Neuronal stem cell (in vitro differentiated cells): ENCODE measurements around the gene ACSM6.

Experiments used
- DNase-seq: peaks from one replicate; pipeline ENCODE4 v3.0.0-alpha.2; 2013; ENCODE audit warnings: low spot score
- H2AFZ ChIP-seq: one replicate; pipeline ENCODE4 v1.6.1; 2013; ENCODE audit warnings: mild to moderate bottlenecking, low read length, inconsistent platforms
- H2AK5ac ChIP-seq: 2 replicates; pipeline ENCODE4 v1.6.1; 2013; ENCODE audit warnings: low read depth, mild to moderate bottlenecking, inconsistent platforms, low read length, moderate library complexity, mixed read lengths
- H2BK120ac ChIP-seq: 2 replicates; pipeline ENCODE4 v1.6.1; 2013; ENCODE audit warnings: low read depth, mild to moderate bottlenecking, inconsistent platforms, low read length, moderate library complexity, mixed read lengths
- H2BK12ac ChIP-seq: one replicate; pipeline ENCODE4 v1.6.1; 2013; ENCODE audit warnings: low read length, inconsistent platforms
- H2BK15ac ChIP-seq: 2 replicates; pipeline ENCODE4 v1.6.1; 2013; ENCODE audit warnings: mild to moderate bottlenecking, low read length, inconsistent platforms, mixed read lengths
- H2BK5ac ChIP-seq: one replicate; pipeline ENCODE4 v1.6.1; 2013; ENCODE audit warnings: inconsistent platforms, mild to moderate bottlenecking, low read length, moderate library complexity
- H3K14ac ChIP-seq: one replicate; pipeline ENCODE4 v1.6.1; 2013; ENCODE audit warnings: low read length, inconsistent platforms
- H3K18ac ChIP-seq: 2 replicates; pipeline ENCODE4 v1.6.1; 2013; ENCODE audit warnings: low read length, inconsistent platforms
- H3K23ac ChIP-seq: 2 replicates; pipeline ENCODE4 v1.6.1; 2013; ENCODE audit warnings: low read depth, mild to moderate bottlenecking, mixed read lengths, low read length, inconsistent platforms; ENCODE audit not compliant: poor library complexity
- H3K27ac ChIP-seq: replicated peaks from 3 replicates; pipeline ENCODE4 v1.5.1; 2013; ENCODE audit warnings: low read length, inconsistent platforms
- H3K27me3 ChIP-seq, 3 experiments: 2 replicates each; pipeline ENCODE4 v1.6.1; 2013; ENCODE audit warnings: low read length in 3 of 3, mild to moderate bottlenecking in 2 of 3, inconsistent platforms in 1 of 3, low read depth in 1 of 3, mixed read lengths in 1 of 3, moderate library complexity in 1 of 3; ENCODE audit not compliant: control insufficient read depth in 3 of 3, insufficient read depth in 3 of 3
- H3K36me3 ChIP-seq, 2 donors: replicated peaks in 1 of 2; 2 replicates each; pipeline ENCODE4 v1.6.1; 2013; ENCODE audit warnings: low read length in 2 of 2; ENCODE audit not compliant: control insufficient read depth in 2 of 2, insufficient read depth in 2 of 2
- H3K4ac ChIP-seq: 2 replicates; pipeline ENCODE4 v1.6.1; 2013; ENCODE audit warnings: inconsistent platforms, mild to moderate bottlenecking, low read length, moderate library complexity
- H3K4me1 ChIP-seq, 2 donors: 1 replicate in 1 of 2; 2 replicates in 1 of 2; pipeline ENCODE4 v1.6.1; 2013; ENCODE audit warnings: low read length in 2 of 2, low read depth in 1 of 2; ENCODE audit not compliant: control insufficient read depth in 2 of 2, insufficient read depth in 1 of 2
- H3K4me2 ChIP-seq: one replicate; pipeline ENCODE4 v1.6.1; 2013; ENCODE audit warnings: mild to moderate bottlenecking, low read length, inconsistent platforms; ENCODE audit not compliant: insufficient read depth, poor library complexity, severe bottlenecking
- H3K4me3 ChIP-seq, 2 donors: 2 replicates each; pipeline ENCODE4 v1.5.1; 2013; ENCODE audit warnings: low read length in 2 of 2, mild to moderate bottlenecking in 2 of 2, inconsistent platforms in 1 of 2, moderate library complexity in 1 of 2
- H3K79me1 ChIP-seq: one replicate; pipeline ENCODE4 v1.6.1; 2013; ENCODE audit warnings: low read depth, mild to moderate bottlenecking, inconsistent platforms, low read length, moderate library complexity
- H3K9ac ChIP-seq: one replicate; pipeline ENCODE4 v1.6.1; 2013; ENCODE audit warnings: mild to moderate bottlenecking, low read depth, low read length, inconsistent platforms; ENCODE audit not compliant: poor library complexity
- H3K9me3 ChIP-seq, 2 donors: replicated peaks in 1 of 2; 2 replicates each; pipeline versions ENCODE3 to v1.6.1; 2013; ENCODE audit warnings: low read length in 2 of 2, mild to moderate bottlenecking in 2 of 2, inconsistent platforms in 1 of 2, low read depth in 1 of 2, mixed read lengths in 1 of 2, moderate library complexity in 1 of 2; ENCODE audit not compliant: control insufficient read depth in 2 of 2, insufficient read depth in 1 of 2
- H4K8ac ChIP-seq: one replicate; pipeline ENCODE4 v1.6.1; 2013; ENCODE audit warnings: low read depth, mild to moderate bottlenecking, inconsistent platforms, low read length, moderate library complexity
- H4K91ac ChIP-seq: one replicate; pipeline ENCODE4 v1.6.1; 2013; ENCODE audit warnings: low read length, low read depth, mild to moderate bottlenecking, inconsistent platforms; ENCODE audit not compliant: poor library complexity
- WGBS, 2 donors: extraction: QIAGEN DNeasy Blood & Tissue Kit; methylation state at CpG; one replicate each; pipeline ENCODE4 v1.1.7; 2013; ENCODE audit warnings: missing lambda C conversion rate in 2 of 2, mixed read lengths in 1 of 2; ENCODE audit not compliant: insufficient read length in 2 of 2, insufficient replicate concordance in 1 of 2; ENCODE audit errors: extremely low coverage in 2 of 2; 5-methylcytosine and 5-hydroxymethylcytosine counted together

Gene ACSM6

DNA sequence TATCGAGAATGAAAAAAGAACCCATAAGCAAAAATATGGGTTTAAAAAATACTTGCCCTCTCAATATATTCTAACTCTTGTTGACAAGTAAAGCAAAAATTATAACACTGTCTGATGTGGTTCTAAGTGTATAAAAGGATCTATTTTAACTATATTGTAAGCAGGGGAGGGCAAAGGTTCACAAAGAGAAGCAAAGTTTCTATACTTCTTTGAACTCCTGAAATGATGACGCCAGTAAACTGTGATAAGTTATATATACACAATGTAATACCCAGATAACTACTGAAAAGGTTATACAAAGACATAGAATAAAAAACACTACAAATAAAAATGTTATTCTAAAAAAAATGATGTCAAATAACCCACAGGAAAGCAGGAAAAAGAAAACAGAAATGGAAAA, 59.6 kb downstream of the ACSM6 start:
- Histone ChIP-seq H2BK15ac (no peak overlapping the region), H3K23ac (no peak overlapping the region), H3K4me1 (no peaks in the 10 kb centered on the region), H2AFZ (no peak overlapping the region), H2BK120ac (no peak overlapping the region), H3K36me3 (no peaks in the 10 kb centered on the region), H3K4me3 (no peak overlapping the region), H4K91ac (no peak overlapping the region), H3K4me2 (no peak overlapping the region), H2BK12ac (no peak overlapping the region), H3K9ac (no peak overlapping the region), H3K27me3 (peaks cover 0 to 2% (median 0%) of the 10 kb centered on the region in 3 experiments), H3K4ac (no peak overlapping the region), H3K18ac (no peak overlapping the region), H3K27ac (no peak overlapping the region), H2BK5ac (no peak overlapping the region), H4K8ac (no peak overlapping the region), H3K79me1 (no peaks in the 10 kb centered on the region), H3K14ac (no peak overlapping the region), H2AK5ac (no peak overlapping the region), H3K9me3 (no peaks in the 10 kb centered on the region)
- no CpG with 5 or more reads among the region's 2 CpGs for whole genome bisulfite sequencing, 2 donors
- DNase-seq, result no peak

DNA sequence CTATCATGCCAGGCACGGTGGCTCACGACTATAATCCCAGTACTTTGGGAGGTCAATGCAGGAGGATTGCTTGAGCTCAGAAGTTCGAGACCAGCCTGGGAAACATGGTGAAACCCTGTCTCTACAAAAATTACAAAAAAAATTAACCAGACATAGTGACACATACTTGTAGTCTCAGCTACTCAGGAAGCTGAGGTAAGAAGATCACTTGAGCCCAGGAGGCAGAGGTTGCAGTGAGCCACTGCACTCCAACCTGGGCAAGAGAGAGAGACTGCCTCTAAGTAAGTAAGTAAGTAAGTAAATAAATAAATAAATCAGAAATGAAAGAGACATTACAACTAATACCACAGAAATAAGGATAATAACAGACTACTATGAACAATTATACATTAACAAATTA, 60.6 kb downstream of the ACSM6 start:
- Histone ChIP-seq H3K27me3 (peaks cover 0 to 2% (median 0%) of the 10 kb centered on the region in 3 experiments), H3K23ac (no peak overlapping the region), H3K4ac (no peak overlapping the region), H3K14ac (no peak overlapping the region), H3K9ac (no peak overlapping the region), H3K9me3 (no peaks in the 10 kb centered on the region), H2BK12ac (no peak overlapping the region), H2BK120ac (no peak overlapping the region), H2BK5ac (no peak overlapping the region), H2AFZ (no peak overlapping the region), H2BK15ac (no peak overlapping the region), H2AK5ac (no peak overlapping the region), H3K4me2 (no peak overlapping the region), H3K79me1 (no peaks in the 10 kb centered on the region), H3K18ac (no peak overlapping the region), H3K36me3 (no peaks in the 10 kb centered on the region), H3K27ac (no peak overlapping the region), H4K91ac (no peak overlapping the region), H3K4me3 (no peak overlapping the region), H4K8ac (no peak overlapping the region), H3K4me1 (no peaks in the 10 kb centered on the region)
- no peak for DNase-seq
- WGBS, 2 donors, result no CpG with 5 or more reads among the region's 3 CpGs

DNA sequence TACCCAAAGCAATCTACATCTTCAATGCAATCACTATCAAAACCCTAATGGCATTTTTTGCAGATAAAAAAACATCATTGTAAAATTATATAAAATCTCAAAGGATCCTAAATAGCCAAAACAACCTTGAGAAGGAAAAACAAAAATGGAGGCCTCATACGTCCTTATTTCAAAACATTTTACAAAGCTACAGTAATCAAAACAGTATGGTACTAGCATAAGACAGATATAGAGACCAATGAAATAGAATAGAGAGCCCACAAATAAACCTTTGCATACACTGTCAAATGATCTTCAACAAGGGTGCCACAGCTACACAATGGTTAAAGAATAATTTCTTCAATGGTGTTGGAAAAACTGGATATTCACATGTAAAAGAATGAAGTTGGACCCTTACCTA, 62.2 kb downstream of the ACSM6 start:
- no peak overlapping the region for H3K4ac ChIP-seq
- H3K9ac ChIP-seq, result no peak overlapping the region
- peaks cover 5% of the 10 kb centered on the region in 2 donors for H3K4me1 ChIP-seq
- DNase-seq, result no peak
- WGBS, 2 donors, result no CpG with 5 or more reads among the region's 1 CpG
- no peak overlapping the region for H2BK12ac ChIP-seq
- H3K36me3 ChIP-seq, result no peaks in the 10 kb centered on the region
- H2BK120ac ChIP-seq, result no peak overlapping the region
- no peak overlapping the region for H3K4me3 ChIP-seq
- no peak overlapping the region for H4K91ac ChIP-seq
- H2AFZ ChIP-seq, result no peak overlapping the region
- H3K27ac ChIP-seq, result no peak overlapping the region
- no peak overlapping the region for H3K4me2 ChIP-seq
- H4K8ac ChIP-seq, result no peak overlapping the region
- H3K23ac ChIP-seq, result no peak overlapping the region
- no peak overlapping the region for H3K14ac ChIP-seq
- no peak overlapping the region for H2BK15ac ChIP-seq
- H3K9me3 ChIP-seq, result no peaks in the 10 kb centered on the region
- H3K18ac ChIP-seq, result no peak overlapping the region
- no peak overlapping the region for H2AK5ac ChIP-seq
- no peaks in the 10 kb centered on the region for H3K79me1 ChIP-seq
- peaks cover 0 to 2% (median 2%) of the 10 kb centered on the region in 3 experiments for H3K27me3 ChIP-seq
- no peak overlapping the region for H2BK5ac ChIP-seq

DNA sequence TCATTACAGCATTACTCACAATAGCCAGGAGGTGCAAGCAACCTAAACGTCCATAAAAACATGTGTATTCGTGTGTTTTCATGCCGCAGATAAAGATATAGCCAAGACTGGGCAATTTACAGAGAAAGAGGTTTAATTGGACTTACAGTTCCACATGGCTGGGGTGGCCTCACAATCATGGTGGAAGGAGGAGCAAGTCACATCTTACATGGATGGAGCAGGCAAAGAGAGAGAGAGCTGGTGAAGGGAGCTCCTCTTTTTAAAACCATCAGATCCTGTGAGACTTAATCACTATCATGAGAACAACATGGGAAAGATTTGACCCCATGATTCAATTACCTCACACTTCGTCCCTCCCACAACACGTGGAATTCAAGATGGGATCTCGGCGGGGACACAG, 63.8 kb downstream of the ACSM6 start:
- Histone ChIP-seq H3K4me1 (peaks cover 5% of the 10 kb centered on the region in 2 donors), H2AFZ (no peak overlapping the region), H3K18ac (no peak overlapping the region), H3K14ac (no peak overlapping the region), H3K4ac (no peak overlapping the region), H3K9me3 (no peaks in the 10 kb centered on the region), H3K9ac (no peak overlapping the region), H3K27ac (no peak overlapping the region), H3K79me1 (no peaks in the 10 kb centered on the region), H4K91ac (no peak overlapping the region), H3K23ac (no peak overlapping the region), H3K4me2 (no peak overlapping the region), H2BK12ac (no peak overlapping the region), H2AK5ac (no peak overlapping the region), H4K8ac (no peak overlapping the region), H2BK5ac (no peak overlapping the region), H2BK120ac (no peak overlapping the region), H3K27me3 (peaks cover 0 to 4% (median 0%) of the 10 kb centered on the region in 3 experiments), H3K36me3 (no peaks in the 10 kb centered on the region), H3K4me3 (no peak overlapping the region), H2BK15ac (no peak overlapping the region)
- WGBS, 2 donors, result no CpG with 5 or more reads among the region's 7 CpGs
- no peak for DNase-seq
